ENCODE results near the gene ELFN1.

The ELFN1 gene

DNA sequence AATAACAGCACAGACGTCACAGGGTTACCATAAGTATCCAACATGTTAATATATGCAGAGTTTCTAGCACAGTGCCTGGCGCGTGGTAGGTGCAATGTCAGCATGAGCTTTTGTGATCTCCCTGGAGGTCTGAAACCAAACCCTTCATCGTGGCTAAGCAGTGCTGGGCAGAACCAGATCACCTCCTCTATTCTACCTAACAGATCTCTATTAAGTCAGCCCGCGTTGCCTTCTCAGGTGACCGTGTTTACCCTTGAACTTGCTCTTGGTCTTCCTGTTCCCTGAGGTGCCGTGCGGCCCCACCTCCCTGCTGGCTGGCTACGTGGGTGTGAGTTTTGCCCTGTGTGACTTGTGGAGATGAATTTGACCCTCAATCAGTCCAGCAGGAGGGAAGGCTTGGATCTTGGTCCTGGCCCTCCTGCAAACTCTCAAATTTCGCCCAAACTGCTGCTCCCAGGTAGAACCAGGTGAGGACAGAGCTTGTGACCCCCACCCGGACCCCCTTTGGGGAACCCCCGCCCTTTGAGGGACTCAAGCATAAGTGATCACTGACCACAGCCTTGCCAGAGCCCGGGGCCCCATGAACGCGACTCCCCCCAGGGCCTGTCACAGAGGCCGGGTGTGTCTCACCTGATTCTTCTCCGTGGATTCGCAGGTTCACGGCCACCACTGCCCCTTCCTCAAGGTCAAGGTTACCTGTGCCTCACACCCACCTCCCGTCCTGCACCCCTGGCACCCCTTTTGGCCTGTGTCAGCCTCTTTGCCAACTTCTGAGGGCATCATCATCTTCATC is 54.2 kb downstream of the ELFN1 start:
- no peak for DNase-seq (ENCODE audit: low read depth in 1 of 2, low spot score in 1 of 2)

DNA sequence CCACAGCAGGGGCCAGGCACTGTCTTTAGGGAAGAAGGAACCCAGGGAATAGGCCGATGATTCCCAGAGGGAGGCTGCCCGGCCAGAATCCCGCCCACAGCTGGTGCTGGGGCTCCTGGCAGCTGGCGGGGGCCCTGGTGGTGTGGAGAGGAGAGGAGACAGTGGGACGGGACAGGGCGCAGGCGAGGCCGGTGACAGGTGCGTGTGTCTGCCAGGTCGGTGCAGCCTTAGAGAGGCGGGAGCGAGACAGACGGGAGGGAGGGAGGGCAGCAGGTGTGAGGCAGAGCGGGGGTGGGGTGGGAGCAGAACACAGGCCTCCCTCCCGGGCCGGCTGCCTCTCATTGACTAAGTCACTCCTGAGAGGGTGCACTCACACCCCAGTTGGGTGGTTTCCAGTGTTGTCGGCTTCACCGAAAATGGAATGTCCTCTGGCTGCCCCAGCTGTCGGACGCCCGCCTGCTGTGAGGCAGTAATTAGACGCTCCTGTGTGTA is 55.2 kb downstream of the ELFN1 start:
- DNase-seq (ENCODE audit: low read depth in 1 of 2, low spot score in 1 of 2): no peak

DNA sequence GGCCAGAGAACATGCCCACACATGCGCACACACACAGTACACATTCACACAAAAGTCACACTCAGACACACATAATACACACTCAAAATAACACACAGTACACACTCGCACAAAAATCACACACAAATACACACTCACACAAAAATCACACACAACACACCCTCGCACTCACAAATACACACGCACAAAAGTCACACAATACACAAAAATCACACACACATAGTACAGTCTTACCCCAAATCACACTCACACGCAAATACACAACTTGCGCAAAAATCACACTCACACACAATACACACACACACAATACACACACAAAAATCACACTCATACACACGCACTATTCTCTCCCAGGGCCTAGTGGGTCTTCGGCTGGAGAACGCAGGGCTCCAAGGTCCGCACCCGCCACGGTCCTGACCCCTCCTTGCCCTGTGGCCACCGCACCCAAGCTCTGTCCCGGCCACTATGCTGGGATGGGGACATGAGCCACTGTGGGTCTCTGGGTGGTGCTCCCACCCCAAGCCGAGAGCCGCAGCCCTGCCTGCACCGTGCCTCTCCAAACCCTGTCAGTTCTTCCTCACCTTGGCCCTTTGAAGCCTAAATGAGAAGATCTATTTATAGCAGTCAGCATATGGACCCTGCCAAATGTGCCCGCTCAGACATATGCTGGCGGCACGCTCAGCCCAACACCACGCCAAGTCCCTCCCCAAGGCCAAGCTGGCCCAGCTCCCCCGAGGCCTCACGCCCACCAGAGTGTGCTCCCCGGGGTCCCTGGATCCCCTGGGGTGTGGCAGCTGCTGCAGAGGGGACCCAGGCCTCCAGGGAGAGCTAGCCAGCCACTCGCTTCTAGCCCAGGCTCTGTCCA is 55.9 kb downstream of the ELFN1 start:
- DNase-seq (ENCODE audit: low read depth in 1 of 2, low spot score in 1 of 2): no peak

DNA sequence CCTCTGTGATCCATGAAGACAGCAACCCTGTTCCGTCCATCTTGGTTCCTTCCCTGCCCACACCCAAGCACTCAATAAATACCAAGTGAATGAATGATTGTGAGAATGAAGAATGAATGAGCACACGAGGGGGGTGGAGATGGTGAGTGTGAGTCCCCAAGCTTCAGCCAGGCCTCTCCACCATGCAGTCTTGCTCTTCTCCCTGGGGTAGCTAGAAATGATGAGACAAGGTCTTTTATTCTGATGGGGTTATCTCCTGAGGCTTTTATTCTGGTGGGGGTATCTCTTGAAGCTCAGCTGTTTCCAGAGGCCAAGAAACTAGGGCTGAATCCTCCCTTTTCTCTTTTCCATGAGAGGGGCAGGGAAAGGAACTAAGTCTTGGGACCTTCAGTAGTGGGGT is 57.0 kb downstream of the ELFN1 start:
- DNase-seq (ENCODE audit: low read depth in 1 of 2, low spot score in 1 of 2): no peak

DNA sequence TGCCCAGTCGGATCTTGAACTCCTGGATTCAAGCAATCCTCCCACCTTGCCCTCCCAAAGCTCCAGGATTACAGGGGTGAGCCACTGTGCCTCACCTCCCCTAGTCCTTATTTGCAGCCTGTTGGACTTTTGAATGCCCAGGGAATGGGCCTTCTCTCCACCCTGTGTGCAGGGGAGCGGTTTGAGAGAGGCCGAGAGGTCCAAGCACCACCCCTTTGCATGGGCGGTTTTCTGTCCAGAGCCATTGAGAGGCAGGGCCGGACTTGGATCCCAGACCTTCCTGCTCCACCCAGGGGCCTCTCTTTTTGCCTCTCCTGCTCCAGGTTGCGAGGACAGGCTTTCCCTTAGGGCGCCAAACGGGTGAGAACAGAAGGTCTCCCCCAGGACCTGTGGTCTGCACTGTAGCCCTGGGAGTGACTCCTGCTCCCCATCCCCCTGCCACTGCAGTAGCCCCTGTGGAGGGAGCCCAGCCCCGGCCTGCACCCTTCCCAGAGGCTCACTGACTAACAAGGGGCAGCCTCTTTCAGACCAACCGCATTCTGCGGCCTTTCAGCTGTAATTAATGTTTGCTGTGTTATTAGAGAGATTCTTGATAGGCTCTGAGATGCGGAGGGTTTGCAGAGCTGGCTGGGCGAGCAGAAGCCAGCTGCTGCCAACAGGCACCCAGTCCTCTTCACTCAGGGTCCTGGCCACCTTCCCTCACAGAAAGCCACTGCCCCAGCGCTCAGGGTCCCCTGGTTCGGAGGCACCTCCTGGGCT is 57.9 kb downstream of the ELFN1 start:
- no peak for DNase-seq (ENCODE audit: low read depth in 1 of 2, low spot score in 1 of 2)

DNA sequence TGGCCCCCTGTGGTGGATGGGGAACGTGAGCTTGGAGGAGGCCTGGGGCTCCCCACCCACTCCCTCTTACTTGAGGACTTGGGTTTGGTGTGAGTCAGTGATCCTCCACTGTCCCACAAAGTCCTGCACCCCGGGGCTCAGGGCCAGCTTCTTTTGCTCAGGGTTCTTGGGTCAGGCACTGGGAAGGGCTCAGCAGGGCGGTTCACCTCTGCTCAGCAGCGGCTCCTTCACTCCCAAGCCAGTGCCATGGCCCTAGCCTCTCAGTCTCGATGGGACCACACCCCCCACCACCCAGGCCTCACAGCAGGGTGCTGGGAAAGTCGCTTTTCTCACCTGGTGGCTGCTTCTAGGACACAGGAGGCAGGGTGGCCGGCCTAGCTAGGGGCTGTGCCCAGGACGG is 59.1 kb downstream of the ELFN1 start:
- no peak for DNase-seq (ENCODE audit: low read depth in 1 of 2, low spot score in 1 of 2)

DNA sequence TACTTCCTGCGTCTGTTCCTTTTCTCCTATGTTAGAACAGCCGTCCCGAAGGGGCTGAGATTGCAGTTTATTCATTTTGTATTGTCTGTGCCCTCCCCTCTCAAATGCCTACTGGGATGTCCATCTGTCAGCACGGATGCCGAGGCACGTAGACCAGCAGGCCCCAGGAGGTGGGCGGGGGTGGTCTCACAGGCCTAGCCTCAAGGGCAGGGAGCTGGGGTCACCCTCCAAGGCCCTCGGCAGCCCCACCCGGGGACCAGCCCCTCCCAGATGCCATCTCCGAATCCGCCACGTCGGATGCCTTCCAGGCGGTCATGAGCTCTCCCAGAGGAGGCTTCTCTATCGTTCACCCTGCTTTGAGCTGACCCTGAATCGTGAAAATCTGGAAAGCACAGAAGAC is 59.7 kb downstream of the ELFN1 start:
- DNase-seq (ENCODE audit: low read depth in 1 of 2, low spot score in 1 of 2): no peak

DNA sequence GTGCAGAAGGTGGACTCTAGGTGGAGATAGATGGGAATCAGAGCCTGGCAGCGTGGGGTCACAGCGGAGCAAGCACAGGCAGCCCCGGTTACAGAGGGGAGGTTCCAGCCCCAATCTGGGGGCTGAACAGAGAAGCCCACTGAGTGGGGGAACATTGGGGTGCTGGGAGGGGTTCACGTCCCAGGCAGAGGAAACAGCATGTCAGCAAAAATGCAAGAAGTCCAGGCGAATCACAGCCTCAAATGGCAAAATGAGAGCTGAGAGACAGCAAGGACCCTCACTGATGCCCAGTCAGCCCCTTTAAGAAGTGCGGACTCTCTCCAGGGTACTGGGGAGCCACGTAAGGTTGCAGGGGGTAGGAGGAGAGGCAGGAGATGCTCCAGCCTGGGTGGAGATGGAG is 62.0 kb downstream of the ELFN1 start:
- DNase-seq (ENCODE audit: low read depth in 1 of 2, low spot score in 1 of 2): no peak

DNA sequence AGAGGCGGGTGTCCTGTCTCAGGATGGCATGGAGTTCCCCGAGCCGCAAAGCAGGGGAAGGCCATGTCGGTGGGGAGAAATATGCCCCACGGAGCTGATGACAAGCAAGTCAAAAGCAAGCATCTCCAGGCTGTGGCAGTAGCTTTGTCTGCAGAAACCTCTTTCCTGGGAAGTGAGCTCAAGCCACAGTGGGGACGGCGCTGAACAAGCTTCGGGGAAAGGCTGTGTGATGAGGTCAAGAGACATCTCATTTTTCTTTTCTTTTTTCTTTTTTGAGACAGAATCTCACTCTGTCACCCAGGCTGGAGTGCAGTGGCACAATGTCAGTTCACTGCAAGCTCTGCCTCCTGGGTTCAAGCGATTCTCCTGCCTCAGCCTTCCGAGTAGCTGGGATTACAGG is 62.6 kb downstream of the ELFN1 start:
- no peak for DNase-seq (ENCODE audit: low read depth in 1 of 2, low spot score in 1 of 2)

DNA sequence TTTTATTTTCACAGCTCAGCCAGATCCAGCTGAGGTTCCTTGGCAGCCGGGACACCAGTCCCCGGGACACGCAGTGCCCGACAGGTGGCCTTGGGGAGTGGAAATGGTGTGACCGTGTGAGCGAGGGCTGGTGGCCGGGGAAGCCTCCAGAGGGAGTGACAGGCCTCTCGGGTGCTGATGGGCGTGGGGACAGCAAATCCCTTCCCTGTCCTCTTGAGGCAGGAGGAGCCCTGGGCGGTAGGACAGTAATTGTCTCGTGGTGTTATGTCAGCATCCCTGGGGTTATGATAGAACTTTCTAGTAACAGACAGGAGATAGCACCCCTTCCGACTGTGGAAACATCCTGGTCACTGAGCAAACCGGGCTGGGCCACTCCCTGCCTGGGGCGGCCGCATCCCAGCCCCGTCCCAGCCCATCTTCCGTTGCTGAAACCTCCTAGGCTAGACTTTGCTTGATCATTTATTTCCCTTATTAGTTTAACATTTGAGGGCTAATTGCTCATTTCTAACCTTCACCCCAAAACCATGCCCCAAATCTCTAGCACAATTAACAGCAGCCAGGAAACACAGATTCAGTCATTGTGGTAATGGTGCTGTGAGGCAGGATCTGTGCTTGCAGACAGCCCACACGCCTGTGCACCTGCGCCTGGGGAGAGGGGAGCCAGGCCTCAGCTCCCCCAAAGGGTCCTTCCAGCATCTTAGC is 63.3 kb downstream of the ELFN1 start:
- no peak for DNase-seq (ENCODE audit: low read depth in 1 of 2, low spot score in 1 of 2)

DNA sequence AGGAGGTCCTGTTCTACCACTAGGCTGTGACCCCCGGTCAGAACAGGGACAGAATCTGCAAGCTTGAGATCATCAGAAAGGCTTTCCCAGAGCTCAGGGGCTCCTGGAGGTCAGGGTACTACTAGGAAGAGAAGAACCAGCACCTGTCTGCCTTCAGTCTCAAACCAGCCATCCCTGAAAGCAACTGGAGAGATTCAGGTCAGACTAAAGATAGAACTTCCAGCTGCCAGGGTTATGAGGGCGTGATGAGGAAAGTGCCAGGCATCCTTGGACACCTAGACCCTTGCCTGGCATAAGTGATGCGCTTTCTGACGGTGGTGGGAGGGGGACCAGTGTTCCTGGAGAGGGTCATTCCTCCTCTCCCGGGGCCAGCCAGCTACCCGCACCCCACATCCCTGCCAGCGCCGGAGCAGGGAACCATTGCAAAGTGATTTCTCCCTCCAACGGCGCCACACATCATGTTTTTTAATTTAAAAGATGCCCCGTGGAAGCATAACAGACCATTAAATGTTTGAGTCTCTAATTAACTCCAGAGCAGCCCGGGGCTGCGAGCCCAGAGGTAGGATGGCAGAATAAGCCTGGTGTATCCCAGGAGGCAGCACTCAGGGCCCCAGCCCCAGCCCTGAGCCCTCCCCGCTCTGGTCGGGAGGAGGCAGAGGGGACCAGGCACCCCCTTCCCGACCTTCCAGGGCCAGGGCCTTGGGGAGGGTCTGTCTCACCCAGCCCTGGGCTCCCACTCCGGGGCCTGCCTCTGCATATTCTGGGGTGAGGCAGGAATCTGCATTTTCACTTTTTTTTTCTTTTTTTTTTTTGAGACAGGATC is 64.0 kb downstream of the ELFN1 start:
- DNase-seq (ENCODE audit: low read depth in 1 of 2, low spot score in 1 of 2): no peak

DNA sequence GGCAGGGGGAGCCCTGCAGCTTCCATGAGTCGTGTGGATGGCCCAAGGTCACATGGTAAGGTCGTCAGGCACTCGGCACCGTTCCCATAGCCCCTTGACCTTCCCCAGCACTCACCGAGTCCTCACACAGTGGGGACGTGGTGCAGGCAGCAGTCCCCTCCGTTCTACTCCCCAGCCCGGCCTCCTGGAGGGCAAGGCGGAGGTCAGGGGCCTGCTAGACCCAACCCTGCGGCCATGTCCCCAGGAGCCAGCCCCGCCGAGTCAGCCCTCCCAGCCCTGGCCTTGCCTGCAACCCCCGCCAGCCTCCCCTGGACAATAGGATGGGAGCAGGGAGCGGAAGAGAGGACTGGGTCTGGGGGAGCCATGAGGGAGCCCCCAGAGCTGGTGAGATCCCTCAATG is 65.2 kb downstream of the ELFN1 start:
- no peak for DNase-seq (ENCODE audit: low read depth in 1 of 2, low spot score in 1 of 2)

DNA sequence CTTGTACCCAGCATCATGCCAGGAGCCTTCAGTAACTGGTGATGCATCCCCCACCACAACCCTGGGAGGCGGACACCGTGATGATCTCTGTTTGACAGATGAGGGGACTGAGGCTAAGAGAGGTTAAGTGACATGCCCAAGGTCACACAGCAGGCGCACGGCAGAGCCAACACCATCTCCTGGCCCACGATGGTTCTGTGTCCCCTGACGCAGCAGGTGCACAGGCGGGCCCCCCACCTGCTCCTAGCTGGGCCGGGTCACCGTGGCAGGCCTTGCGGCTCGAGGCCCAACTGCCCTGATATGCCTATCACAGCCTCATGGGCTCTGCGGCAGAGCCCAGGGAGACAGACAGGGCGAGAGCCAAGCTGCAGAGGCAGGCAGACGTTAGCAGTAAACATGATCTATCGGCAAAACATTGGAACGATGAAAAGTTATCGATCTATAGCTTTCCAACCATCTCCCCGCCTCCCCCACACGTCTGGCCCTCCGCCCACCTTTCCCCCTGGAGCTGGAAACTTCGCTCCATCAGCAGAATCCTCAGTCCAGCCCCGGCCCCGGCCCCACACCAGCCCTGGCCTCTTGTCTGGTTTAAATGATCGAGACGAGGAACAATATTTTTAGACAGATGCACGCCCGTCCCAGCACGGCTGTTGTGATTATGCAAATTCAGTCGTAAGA is 65.9 kb downstream of the ELFN1 start:
- DNase-seq (ENCODE audit: low read depth in 1 of 2, low spot score in 1 of 2): no peak

DNA sequence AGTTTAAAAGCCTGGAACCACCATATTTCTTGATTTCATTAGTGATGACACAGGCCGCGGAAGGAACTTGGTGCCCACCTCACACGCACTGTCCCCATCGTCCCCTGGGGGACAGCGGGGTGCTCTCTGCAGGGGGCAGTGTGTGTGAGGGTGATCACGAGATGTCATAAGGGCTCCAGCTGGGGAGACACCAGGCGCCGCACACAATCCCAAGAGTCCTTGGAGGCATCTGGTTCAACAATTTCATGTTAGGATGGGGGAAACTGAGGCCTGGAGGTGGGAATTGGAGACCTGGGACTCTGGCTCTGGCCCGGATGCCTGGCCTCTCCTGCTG is 66.4 kb downstream of the ELFN1 start:
- no peak for DNase-seq (ENCODE audit: low read depth in 1 of 2, low spot score in 1 of 2)

DNA sequence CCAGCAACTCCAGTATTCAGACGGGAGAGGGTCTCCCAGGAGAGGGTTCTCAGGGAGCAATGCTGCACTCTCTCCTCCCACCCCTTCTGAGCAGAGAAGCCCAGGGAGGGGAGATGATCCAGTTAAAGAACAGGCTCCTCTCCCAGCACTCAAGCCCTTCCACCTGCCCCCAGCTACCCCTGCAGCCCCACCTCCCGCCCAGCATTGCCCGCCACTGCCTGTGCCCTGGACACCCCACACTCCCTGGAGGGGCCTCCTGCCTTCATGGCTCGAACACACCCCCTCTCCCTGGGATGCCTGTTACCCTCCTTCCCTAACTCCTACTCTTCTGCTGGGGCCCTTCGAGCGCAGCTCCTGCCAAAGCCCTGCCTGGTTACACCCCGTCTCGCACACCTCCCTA is 66.8 kb downstream of the ELFN1 start:
- DNase-seq (ENCODE audit: low read depth in 1 of 2, low spot score in 1 of 2): no peak

DNA sequence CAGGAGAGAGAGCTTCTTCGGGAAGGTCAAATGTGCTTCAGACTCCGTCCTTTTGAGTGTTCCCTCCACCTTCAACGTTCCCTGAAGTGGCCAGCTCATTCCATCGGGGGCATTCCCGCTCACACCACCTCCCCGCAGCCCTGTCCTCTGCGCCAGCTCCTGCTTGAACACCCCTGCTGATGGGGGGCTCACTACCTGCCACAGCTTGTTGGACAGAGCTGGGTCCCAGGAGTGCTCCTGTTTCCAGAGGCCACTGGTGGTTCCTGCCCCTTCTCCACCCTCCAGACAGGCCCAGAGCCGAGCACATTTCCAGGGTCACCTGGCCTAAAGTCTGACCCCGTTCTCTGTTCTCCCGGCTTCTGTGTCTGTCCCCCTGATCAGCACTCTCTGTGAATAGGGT is 67.4 kb downstream of the ELFN1 start:
- no peak for DNase-seq (ENCODE audit: low read depth in 1 of 2, low spot score in 1 of 2)

DNA sequence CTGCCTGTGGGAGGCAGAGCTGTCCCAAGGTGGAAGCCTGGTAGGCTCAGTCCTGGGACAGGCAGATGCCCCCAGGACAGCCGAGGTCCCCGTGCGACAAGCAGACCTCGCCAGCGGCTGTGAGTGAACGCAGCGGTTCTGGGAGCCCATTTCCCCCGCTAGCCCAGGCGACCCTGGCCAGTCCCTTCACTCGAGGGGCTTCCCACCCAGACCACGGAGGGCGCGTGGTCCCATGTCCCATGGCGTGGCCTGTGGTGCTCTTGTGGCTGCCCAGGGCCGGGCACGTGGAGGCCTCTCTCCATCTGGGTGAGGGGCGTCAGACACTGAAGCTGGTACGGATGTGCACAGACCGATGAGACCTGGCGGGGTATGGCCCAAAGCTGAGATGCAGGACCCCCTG is 67.9 kb downstream of the ELFN1 start:
- no peak for DNase-seq (ENCODE audit: low read depth in 1 of 2, low spot score in 1 of 2)

DNA sequence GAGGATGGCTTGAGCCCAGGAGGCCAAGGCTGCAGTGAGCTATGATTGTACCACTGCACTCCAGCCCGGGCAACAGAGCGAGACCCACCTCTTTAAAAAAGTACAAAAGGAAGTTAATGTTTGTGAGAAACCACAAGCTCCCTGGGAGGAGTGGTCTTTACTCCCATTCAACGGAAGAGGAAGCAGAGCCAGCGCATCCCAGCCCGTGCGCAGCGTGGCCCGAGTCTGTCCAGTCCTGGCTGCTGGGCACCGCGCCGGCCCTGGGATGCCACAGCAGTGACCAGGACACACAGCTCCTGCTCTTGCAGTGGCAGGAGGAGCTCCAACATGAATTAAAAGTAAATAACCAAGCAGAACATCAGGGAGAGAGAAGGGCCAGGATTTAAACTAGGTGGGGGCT is 68.4 kb downstream of the ELFN1 start:
- no peak for DNase-seq (ENCODE audit: low read depth in 1 of 2, low spot score in 1 of 2)

DNA sequence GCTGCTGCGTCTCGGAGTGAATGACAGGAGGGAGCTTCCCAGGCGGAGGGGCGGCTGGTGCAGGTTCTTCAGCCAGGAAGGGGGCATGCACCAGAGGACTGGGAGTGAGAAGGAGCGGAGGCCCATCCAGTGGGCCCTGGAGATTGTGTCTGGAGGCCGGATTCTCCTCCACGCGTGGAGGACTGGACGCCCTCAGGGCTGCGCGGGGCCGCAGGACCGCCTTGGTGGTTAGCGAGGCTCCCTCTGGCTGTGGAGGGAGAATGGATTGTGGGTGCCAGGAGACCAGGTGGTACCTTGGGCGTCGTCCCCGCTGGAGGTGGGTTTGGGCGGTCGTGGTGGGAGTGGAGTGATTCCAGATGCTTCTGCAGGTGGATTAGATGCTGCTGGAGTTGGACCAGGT is 68.9 kb downstream of the ELFN1 start:
- DNase-seq (ENCODE audit: low read depth in 1 of 2, low spot score in 1 of 2): no peak

DNA sequence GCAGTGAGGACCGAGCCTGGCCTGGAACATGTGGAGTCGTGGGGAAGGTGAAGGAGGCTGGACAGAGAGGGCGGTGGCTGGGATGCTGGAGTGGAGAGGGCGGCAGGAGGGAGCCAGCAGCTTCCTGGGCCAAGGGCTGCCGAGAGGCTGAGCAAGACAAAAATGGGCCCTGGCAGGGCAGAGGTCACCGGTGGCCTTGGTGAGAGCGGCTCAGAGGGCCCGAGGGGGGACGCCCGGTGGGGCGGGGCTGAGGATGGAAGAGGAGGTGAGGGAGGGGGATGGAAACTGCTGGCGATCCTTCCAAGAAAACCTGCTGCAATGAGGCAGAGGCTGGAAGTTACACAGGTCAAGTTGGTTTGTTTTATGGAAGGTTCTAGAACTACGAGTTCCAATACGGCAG is 69.5 kb downstream of the ELFN1 start:
- DNase-seq (ENCODE audit: low read depth in 1 of 2, low spot score in 1 of 2): no peak
